ENCODE data around the gene GRB10. TPM values are rescaled to one million over a fixed set of nuclear protein-coding genes. Genes with fewer than 3 reads are reported as not detected.

The GRB10 gene
- total RNA-seq, 2 experiments from 2014 or later, result 6.3 to 6.6 TPM

DNA sequence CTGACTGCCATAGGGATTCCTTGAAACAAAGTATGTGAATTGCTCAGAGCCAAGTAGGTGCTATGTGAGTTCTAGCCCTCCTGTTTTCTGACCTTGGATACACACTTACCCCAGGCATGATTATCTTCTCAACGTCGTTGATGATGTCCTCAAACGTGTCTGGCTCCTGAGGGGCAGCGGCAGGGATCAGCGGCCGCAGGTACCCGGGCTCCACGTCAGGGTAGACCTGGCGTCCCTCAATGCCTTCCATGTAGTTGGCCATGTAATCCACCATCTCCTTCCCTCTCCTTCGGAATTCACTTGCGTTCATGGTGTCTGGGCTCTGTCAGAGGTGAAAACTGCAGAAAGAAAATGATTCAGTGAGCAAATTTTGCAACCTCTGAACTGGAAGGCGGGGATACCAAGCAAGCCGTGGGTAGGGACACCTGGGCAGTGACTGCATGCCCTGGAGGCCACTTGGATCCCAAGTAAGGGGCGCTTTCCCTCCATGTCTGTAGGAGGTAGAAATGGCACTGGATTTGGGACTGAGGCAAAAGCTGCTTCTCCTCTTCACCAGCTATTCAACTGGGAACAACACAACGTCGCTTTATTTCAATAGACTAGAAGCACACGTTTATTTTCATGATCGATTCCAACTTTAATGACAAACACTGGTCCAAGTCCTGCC, 238.8 kb downstream of the GRB10 start:
- ATAC-seq, result no peak
- no peaks in the 10 kb centered on the region for H3K4me1 Mint-ChIP-seq (ENCODE audit: low read depth)
- no peaks in the 10 kb centered on the region for H3K9me3 Mint-ChIP-seq (ENCODE audit: insufficient read depth)
- DNase-seq, result no peak
- no peak overlapping the region for H3K27ac Mint-ChIP-seq
- H3K4me3 Mint-ChIP-seq, result no peak overlapping the region
- CTCF ChIA-PET, result interaction anchor here (0.9 kb wide), 1 partner anchor 40 kb away, joined by 3 read pairs; no protein-coding TSS in a partner anchor
- POLR2A ChIA-PET, result no interaction called here
- H3K36me3 Mint-ChIP-seq (ENCODE audit: low read depth), result no peaks in the 10 kb centered on the region
- peaks cover 6% of the 10 kb centered on the region for H3K27me3 Mint-ChIP-seq (ENCODE audit: low read depth)

DNA sequence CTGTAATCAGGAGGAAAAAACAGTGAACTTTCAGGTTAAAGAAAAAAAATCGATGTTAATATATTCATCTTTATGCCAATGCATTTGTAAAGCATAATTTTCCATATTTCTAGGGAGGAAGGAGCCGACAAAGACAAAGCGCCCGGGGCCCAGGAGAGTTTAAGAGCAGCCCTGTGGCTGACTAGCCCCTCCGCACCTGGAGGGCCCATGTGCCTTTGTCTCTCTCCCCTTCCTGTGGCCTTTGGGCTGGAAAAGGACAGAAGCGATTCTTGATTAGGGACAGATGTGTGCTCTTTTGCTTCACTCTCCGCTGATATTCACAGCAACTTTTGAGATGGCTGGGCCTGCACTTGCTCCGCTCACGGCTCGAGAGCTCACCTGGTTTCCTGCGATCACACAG, 240.6 kb downstream of the GRB10 start:
- H3K27ac Mint-ChIP-seq, result no peak overlapping the region
- ATAC-seq, result no peak
- CTCF ChIA-PET, result no interaction called here
- POLR2A ChIA-PET, result no interaction called here
- no peaks in the 10 kb centered on the region for H3K4me1 Mint-ChIP-seq (ENCODE audit: low read depth)
- peaks cover 4% of the 10 kb centered on the region for H3K27me3 Mint-ChIP-seq (ENCODE audit: low read depth)
- no peaks in the 10 kb centered on the region for H3K9me3 Mint-ChIP-seq (ENCODE audit: insufficient read depth)
- H3K4me3 Mint-ChIP-seq, result no peak overlapping the region
- no peak for DNase-seq
- no peaks in the 10 kb centered on the region for H3K36me3 Mint-ChIP-seq (ENCODE audit: low read depth)

DNA sequence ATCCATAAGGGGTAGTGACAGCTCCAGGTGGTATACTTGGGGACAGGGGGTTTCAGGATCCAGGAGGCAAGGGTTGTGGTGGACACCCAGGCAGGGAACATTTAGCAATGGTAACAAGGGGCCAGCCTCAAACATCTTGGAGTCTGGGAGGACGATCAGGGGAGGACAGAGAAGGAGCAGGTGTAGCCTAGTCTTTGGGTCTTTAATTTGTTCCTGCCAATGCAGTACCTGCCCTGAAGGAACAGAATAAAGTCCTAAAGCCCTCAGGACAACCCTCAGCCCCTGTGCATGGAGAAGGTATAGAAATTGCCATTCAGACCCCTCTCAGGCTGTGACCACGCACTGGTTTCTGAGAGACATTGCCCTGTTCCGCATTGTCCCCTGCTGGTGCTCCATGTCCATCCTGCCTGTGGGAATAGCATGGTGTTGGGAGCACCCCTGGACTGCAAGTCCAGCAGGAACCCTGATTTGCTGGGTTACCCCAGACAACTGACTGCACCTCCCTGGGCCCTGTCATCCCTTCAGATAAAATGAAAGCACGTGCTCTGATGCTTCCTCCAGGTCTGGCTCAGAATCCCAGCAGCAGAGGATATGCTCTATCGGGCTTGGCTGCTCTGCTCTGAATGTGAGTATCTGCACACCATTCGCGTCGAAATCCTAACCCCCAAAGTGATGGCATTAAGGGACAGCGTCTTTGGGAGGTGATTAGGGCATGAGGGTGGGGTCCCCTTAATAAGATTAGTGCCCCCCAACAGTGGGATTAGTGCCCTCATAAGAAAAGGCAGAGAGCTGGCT, 241.7 kb downstream of the GRB10 start:
- POLR2A ChIA-PET, result no interaction called here
- CTCF ChIA-PET, result no interaction called here
- no peak for ATAC-seq
- Mint-ChIP-seq H3K4me1 (ENCODE audit: low read depth) (no peaks in the 10 kb centered on the region), H3K9me3 (ENCODE audit: insufficient read depth) (no peaks in the 10 kb centered on the region), H3K4me3 (no peak overlapping the region), H3K27ac (no peak overlapping the region), H3K36me3 (ENCODE audit: low read depth) (no peaks in the 10 kb centered on the region), H3K27me3 (ENCODE audit: low read depth) (peaks cover under 1% of the 10 kb centered on the region)
- no peak for DNase-seq

Other genes starting within 250 kb of the GRB10 start
- not detected for gene DDC, start 217.5 kb downstream of the GRB10 start, total RNA-seq